ENCODE measurements around the gene KIAA1755.

DNA sequence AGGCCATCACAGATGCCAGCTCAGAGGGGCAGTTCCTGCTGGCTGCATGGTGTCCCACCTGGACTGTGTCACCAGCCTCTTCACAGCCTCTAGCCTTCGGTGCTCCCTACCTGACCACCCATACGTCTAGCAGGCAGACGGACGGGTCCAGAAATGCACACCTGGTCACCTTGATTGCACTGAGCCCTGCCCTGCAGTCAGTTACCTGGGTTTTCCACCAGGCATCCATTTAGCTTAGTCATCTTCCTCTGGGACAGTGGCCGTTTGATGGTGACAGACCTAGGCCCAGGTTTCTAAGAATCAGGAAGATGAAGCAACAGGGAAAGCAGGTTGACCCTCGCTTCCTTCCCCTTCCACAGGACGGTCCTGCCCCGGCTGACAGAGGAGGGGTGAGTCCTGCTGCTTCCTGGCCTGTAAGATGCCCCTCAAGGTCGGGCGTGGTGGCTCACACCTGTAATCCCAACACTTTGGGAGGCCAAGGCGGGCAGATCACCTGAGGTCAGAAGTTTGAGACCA is 33.6 kb upstream of the KIAA1755 start:
- no peak for TF ChIP-seq POLR2A (IDR thresholded peaks at IDR 0.05)
- TF ChIP-seq, protein P1, sequence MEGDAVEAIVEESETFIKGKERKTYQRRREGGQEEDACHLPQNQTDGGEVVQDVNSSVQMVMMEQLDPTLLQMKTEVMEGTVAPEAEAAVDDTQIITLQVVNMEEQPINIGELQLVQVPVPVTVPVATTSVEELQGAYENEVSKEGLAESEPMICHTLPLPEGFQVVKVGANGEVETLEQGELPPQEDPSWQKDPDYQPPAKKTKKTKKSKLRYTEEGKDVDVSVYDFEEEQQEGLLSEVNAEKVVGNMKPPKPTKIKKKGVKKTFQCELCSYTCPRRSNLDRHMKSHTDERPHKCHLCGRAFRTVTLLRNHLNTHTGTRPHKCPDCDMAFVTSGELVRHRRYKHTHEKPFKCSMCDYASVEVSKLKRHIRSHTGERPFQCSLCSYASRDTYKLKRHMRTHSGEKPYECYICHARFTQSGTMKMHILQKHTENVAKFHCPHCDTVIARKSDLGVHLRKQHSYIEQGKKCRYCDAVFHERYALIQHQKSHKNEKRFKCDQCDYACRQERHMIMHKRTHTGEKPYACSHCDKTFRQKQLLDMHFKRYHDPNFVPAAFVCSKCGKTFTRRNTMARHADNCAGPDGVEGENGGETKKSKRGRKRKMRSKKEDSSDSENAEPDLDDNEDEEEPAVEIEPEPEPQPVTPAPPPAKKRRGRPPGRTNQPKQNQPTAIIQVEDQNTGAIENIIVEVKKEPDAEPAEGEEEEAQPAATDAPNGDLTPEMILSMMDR (IDR thresholded peaks at IDR 0.05) = no peak
